Skeletal muscle tissue (tissue), 4 donors: ENCODE data around the gene VIPR2. TPM values are rescaled to one million over a fixed set of nuclear protein-coding genes. Genes with fewer than 3 reads are reported as not detected.

Experiments used
- H3K27ac ChIP-seq: one replicate; pipeline ENCODE4 v1.7.0; 2013; ENCODE audit warnings: mild to moderate bottlenecking, low read depth, low read length, inconsistent platforms
- H3K27me3 ChIP-seq, 3 donors: one replicate each; pipeline ENCODE4 v1.7.0; 2013; ENCODE audit warnings: low read length in 3 of 3; ENCODE audit not compliant: control insufficient read depth in 3 of 3, insufficient read depth in 3 of 3
- H3K36me3 ChIP-seq, 3 donors: one replicate each; pipeline ENCODE4 v1.7.0; 2013; ENCODE audit warnings: low read length in 3 of 3; ENCODE audit not compliant: control insufficient read depth in 3 of 3, insufficient read depth in 3 of 3
- H3K4me1 ChIP-seq, 3 donors: one replicate each; pipeline ENCODE4 v1.7.0; 2013; ENCODE audit warnings: low read length in 3 of 3, mild to moderate bottlenecking in 3 of 3; ENCODE audit not compliant: control insufficient read depth in 3 of 3, insufficient read depth in 3 of 3
- H3K4me3 ChIP-seq, 3 donors: one replicate each; pipeline ENCODE4 v1.7.0; 2013; ENCODE audit warnings: low read length in 3 of 3
- H3K9ac ChIP-seq, 3 donors: one replicate each; pipeline ENCODE4 v1.7.0; 2013; ENCODE audit warnings: low read length in 3 of 3, mild to moderate bottlenecking in 3 of 3, moderate library complexity in 2 of 3, low read depth in 1 of 3
- H3K9me3 ChIP-seq, 3 donors: one replicate each; pipeline ENCODE4 v1.7.0; 2013; ENCODE audit warnings: low read length in 3 of 3; ENCODE audit not compliant: control insufficient read depth in 3 of 3
- total RNA-seq: library from RNA; depleted of rRNA; stranded (reverse); fragments of >200 nt; gene quantifications from one replicate; pipeline ENCODE4 v1.2.3, GENCODE V29; 2014
- donor health status: Osteomylitis.

The VIPR2 gene
- total RNA-seq, 1 donor from 2014 or later: 6.3 TPM

DNA sequence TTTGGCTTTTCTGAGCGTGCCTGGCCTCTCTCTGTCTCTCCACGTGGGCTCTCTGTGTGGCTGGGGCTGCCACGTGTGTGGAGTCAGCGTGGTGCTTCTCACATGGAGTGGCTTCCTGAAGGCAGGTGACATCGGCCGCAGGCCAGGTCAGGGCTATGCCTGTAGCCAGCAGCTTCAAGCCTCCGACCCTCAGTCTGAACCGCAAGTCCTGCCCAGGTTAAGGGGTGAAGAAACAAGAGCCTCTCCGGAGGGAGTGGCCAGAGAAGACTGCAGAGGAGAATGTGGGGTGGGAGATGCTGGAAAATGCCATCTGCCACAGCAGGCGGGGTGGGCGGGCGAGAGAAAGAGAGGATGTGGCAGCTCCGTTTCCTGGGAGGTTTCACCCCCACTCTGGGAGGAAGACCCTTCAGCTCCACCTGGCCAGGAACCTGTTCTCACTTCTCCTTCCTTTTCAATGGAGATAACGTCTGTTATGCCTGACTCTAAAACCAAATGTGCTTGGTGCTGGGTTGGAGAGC, 14.3 kb upstream of the VIPR2 start:
- Histone ChIP-seq H3K9me3 (no peaks in the 10 kb centered on the region), H3K36me3 (no peaks in the 10 kb centered on the region), H3K4me1 (no peaks in the 10 kb centered on the region), H3K4me3 (no peak overlapping the region), H3K27me3 (peaks cover 0 to 5% (median 4%) of the 10 kb centered on the region in 3 donors), H3K9ac (no peak overlapping the region), H3K27ac (no peak overlapping the region)

DNA sequence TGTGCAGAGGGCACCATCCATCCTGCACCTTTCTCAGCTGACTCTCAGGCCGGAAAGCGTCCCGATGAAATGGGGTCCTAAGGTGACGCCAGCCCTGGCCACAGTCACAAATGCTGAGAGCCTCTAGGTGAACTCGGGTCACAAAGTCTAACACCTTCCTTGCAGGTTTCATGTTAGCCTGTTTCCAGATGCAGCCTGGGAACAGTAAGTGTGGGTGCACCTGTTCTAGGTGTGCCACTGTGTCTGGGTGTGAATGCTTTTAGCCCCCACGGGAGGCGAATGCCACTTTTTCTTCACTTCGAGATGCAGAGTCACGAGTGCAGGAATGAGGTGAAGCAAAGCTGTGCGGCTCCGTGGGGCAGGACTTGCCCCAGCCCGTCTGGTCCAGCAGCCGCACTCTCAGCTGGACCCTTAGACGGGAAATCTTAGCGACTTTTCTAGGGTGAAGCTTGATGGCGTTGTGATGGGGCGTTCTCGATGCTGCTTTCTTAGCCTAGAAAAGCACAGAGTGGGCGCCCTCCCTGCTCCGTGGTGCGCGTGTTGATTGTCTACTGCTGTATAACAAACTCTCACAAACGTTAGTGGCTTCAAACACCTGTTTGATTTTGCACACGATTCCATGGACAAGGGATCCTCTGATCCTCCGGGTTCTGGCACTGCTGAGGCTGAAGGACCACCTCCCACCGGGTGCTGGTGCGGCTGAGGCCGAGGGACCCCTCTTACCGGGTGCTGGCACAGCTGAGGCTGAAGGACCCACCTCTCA, 13.6 kb upstream of the VIPR2 start:
- peaks cover 0 to 5% (median 4%) of the 10 kb centered on the region in 3 donors for H3K27me3 ChIP-seq
- H3K4me1 ChIP-seq: no peaks in the 10 kb centered on the region
- H3K9ac ChIP-seq: no peak overlapping the region
- no peaks in the 10 kb centered on the region for H3K36me3 ChIP-seq
- no peaks in the 10 kb centered on the region for H3K9me3 ChIP-seq
- no peak overlapping the region for H3K27ac ChIP-seq
- no peak overlapping the region for H3K4me3 ChIP-seq

- Histone ChIP-seq H3K9ac (no peak overlapping the region), H3K27ac (no peak overlapping the region), H3K4me3 (no peak overlapping the region), H3K4me1 (no peaks in the 10 kb centered on the region), H3K36me3 (no peaks in the 10 kb centered on the region), H3K27me3 (peaks cover 0 to 5% (median 4%) of the 10 kb centered on the region in 3 donors), H3K9me3 (no peaks in the 10 kb centered on the region)
Observed at GRCh38 chr7:159157714-159158113, 13.0 kb upstream of the VIPR2 start.

DNA sequence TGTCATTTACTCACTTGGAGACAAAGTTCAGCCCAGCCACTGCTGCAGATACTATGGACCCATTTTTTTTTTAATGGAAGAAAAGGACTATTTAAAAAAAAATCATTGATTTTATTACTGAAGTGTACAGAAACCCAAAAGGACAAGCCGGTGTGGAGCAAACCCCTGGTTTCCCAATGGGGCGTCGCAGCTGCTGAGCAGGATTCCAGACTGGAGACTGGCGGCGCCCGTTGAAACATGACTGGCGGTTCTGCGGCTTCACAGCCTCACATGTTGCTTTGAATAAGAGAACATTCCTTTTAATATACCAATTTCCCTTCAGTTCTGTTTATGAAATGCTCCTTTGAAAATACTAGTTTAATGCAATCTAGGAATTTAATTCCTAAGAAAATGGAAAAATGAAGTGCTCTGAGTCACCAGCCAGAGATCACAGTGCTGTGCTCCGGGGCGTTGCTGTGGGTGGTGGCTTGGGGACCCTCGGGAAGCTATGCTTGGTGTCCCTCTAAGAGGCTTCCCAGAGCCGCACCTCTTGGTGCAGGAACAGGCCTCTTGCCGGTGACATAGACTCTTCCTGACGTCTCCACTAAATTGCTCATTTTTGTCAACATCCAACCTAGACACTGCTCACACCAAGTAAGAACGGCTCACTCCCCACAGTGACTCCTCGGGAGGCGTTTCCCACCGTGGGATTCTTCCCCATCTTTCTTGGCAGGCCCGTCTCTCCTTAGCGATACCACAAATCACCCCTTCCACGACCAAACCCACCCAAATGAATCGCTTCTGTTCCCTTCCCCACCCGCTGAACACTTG, 12.0 kb upstream of the VIPR2 start:
- H3K27ac ChIP-seq: no peak overlapping the region
- no peak overlapping the region for H3K4me3 ChIP-seq
- H3K9ac ChIP-seq: no peak overlapping the region
- H3K9me3 ChIP-seq: no peaks in the 10 kb centered on the region
- peaks cover 0 to 5% (median 4%) of the 10 kb centered on the region in 3 donors for H3K27me3 ChIP-seq
- H3K36me3 ChIP-seq: no peaks in the 10 kb centered on the region
- H3K4me1 ChIP-seq: no peaks in the 10 kb centered on the region

DNA sequence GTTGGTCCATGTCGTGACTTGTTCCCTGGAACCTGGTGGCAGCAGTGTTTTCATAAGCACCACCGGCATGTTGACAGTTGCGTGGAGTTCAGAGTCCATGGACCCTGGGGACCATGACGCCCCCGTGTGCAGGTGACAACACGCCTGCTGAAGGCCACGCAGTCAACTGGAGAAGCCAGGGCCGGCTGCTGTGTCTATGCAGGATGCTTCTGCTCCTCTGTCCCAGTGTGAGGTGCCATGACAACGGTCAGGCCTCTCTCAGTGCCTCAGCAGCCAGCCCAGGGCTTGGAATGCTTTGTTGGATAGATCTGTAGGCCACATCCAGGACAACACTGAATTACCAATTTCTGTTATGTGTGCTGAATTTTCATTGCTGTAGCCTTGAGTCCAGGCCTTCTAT, 10.7 kb upstream of the VIPR2 start:
- Histone ChIP-seq H3K9ac (no peak overlapping the region), H3K4me3 (no peak overlapping the region), H3K36me3 (no peaks in the 10 kb centered on the region), H3K27ac (no peak overlapping the region), H3K27me3 (peaks cover 0 to 5% (median 4%) of the 10 kb centered on the region in 3 donors), H3K9me3 (no peaks in the 10 kb centered on the region), H3K4me1 (no peaks in the 10 kb centered on the region)

- no peaks in the 10 kb centered on the region for H3K9me3 ChIP-seq
- no peaks in the 10 kb centered on the region for H3K4me1 ChIP-seq
- no peak overlapping the region for H3K27ac ChIP-seq
- H3K27me3 ChIP-seq: peaks cover 0 to 5% (median 4%) of the 10 kb centered on the region in 3 donors
- H3K36me3 ChIP-seq: no peaks in the 10 kb centered on the region
- H3K4me3 ChIP-seq: peak overlapping the region in 1 of 3 donors; percentile 6
- no peak overlapping the region for H3K9ac ChIP-seq
Observed at GRCh38 chr7:159154243-159154642, 9.6 kb upstream of the VIPR2 start.

DNA sequence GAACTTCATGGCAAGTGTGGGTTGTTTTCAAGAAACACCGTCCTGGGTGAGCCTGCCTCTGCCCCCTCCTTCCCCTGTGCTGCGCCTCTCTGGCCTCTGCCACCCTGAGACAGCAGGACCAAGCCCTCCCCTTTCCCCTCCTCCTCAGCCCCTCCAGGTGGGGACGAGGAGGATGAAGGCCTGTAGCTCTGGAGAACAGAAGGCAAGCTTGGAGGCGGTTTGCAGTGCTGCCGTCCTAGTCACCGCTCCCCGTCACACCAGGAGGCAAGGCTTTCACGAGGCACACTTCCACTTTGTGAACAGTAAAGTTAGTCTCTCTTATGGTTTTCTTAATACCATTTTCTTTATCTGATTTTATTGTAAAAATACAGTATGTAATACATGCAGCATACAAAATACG, 8.8 kb upstream of the VIPR2 start:
- Histone ChIP-seq H3K4me1 (no peaks in the 10 kb centered on the region), H3K9ac (no peak overlapping the region), H3K27me3 (peaks cover 2 to 5% (median 4%) of the 10 kb centered on the region in 3 donors), H3K27ac (no peak overlapping the region), H3K9me3 (no peaks in the 10 kb centered on the region), H3K36me3 (no peaks in the 10 kb centered on the region), H3K4me3 (no peak overlapping the region)

GRCh38 chr7:159152816-159153215, 8.1 kb upstream of the VIPR2 start:
- Histone ChIP-seq H3K27ac (no peak overlapping the region), H3K4me1 (no peaks in the 10 kb centered on the region), H3K4me3 (no peak overlapping the region), H3K9me3 (no peaks in the 10 kb centered on the region), H3K9ac (no peak overlapping the region), H3K27me3 (peaks cover 0 to 3% (median 2%) of the 10 kb centered on the region in 3 donors), H3K36me3 (no peaks in the 10 kb centered on the region)

DNA sequence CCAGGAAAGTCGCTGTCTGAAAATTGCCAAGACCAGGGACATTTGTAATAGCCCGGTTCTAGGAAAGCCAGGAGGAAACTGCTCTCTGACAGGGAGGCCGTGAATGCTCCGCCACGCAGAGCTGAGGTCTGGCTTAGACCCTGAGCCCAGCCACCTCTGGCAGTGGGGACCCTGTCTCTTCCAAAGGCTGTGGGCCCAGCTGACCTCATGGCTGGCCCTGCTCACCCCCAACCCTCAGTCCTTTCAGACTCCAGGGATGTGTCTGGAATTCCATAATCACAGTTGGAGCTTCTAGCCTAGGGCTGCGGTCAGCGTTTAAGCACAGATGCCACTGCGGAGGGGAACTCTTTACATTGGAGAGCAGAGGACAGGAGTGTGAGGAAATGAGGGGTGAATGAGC, 6.6 kb upstream of the VIPR2 start:
- Histone ChIP-seq H3K9ac (no peak overlapping the region), H3K9me3 (no peaks in the 10 kb centered on the region), H3K27ac (no peak overlapping the region), H3K36me3 (no peaks in the 10 kb centered on the region), H3K4me3 (no peak overlapping the region), H3K4me1 (no peaks in the 10 kb centered on the region), H3K27me3 (peaks cover 0 to 3% (median 0%) of the 10 kb centered on the region in 3 donors)

- peaks cover 0 to 3% (median 0%) of the 10 kb centered on the region in 3 donors for H3K27me3 ChIP-seq
- no peaks in the 10 kb centered on the region for H3K36me3 ChIP-seq
- no peak overlapping the region for H3K4me3 ChIP-seq
- peaks cover 0 to 2% (median 0%) of the 10 kb centered on the region in 3 donors for H3K4me1 ChIP-seq
- H3K27ac ChIP-seq: no peak overlapping the region
- no peaks in the 10 kb centered on the region for H3K9me3 ChIP-seq
- H3K9ac ChIP-seq: no peak overlapping the region
Observed at GRCh38 chr7:159149488-159149887, 4.8 kb upstream of the VIPR2 start.
